HFF-Myc (cell line): ENCODE data around the gene BET1L.

ENCODE experiments used
- DNase-seq: peaks from one replicate; pipeline ENCODE4 v3.0.0-alpha.2; 2011; ENCODE audit warnings: low read depth; ENCODE audit errors: extremely low read depth
- H3K4me3 ChIP-seq: replicated peaks from 2 replicates; pipeline ENCODE4 v1.5.1; 2011; ENCODE audit warnings: low read depth, mild to moderate bottlenecking, control low read depth, low read length
- TF ChIP-seq, protein P1 (sequence below): IDR thresholded peaks from 2 replicates; pipeline ENCODE4 v1.5.1; 2012; ENCODE audit warnings: mild to moderate bottlenecking, low read depth, low read length, control low read depth; ENCODE audit errors: missing control alignments

BET1L gene

DNA sequence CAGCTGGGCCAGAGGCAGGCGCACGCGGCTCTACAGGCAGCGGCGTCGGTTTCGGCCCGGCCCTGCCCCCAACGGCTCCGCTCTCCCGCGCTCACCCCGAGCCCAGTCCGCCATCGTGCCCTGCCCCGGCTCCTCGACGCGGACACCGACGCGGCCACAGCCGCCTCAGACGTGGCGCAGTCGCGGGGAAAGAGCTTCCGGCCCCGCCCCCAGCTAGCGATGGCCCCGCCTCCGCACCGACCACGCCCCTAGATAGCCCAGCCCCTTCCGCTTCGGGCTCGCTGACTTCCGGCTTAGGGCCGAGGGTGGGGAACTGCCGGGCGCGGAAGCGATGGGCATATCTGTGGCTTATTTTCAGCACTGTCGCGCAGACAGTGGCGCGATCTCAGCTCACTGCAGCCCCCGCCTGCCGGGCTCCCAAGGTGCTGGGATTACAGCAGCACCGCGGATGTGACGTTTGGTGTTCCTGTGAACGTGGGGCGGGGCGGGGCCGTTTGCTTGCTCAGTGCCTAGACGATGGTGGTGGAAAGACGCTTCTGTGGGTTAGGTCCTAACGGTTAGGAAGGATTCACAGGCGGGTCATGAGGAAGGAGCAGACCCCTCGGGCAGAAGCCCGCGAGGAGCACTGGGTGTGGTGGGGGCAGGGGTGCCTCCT, at the start of gene BET1L, which contains the start of gene RIC8A:
TSS of gene BET1L (minus strand) at position 192 of the 655 bp plus-strand sequence. CDS start at position 114, 78 bp downstream.
TSS of gene RIC8A (plus strand) at position 501 of the 655 bp plus-strand sequence. CDS start 1,147 bp downstream, outside the sequence.
- peak within 1 kb of the TSS; percentile 70 for H3K4me3 ChIP-seq
- DNase-seq: peak; percentile 94
- TF ChIP-seq, protein P1, sequence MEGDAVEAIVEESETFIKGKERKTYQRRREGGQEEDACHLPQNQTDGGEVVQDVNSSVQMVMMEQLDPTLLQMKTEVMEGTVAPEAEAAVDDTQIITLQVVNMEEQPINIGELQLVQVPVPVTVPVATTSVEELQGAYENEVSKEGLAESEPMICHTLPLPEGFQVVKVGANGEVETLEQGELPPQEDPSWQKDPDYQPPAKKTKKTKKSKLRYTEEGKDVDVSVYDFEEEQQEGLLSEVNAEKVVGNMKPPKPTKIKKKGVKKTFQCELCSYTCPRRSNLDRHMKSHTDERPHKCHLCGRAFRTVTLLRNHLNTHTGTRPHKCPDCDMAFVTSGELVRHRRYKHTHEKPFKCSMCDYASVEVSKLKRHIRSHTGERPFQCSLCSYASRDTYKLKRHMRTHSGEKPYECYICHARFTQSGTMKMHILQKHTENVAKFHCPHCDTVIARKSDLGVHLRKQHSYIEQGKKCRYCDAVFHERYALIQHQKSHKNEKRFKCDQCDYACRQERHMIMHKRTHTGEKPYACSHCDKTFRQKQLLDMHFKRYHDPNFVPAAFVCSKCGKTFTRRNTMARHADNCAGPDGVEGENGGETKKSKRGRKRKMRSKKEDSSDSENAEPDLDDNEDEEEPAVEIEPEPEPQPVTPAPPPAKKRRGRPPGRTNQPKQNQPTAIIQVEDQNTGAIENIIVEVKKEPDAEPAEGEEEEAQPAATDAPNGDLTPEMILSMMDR: no peak

DNA sequence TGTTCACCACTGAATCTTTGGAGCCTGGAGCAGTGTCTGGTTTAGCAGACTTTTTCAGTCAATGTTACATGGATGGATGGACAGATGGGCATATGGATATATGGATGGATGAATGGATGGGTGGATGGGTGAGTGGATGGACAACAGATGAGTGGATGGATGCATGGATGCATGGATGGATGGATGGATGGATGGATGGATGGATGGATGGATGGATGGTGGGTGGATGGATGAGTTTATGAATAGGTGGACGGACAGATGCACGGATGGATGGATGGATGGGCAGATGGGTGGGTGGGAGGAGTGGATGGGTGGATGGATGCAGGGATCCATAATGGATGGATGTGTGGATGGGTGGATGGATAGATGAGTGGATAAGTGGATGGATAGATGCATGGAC, 48.6 kb upstream of the BET1L start:
- TF ChIP-seq, protein P1: no peak
- no peak overlapping the region for H3K4me3 ChIP-seq
- no peak for DNase-seq

DNA sequence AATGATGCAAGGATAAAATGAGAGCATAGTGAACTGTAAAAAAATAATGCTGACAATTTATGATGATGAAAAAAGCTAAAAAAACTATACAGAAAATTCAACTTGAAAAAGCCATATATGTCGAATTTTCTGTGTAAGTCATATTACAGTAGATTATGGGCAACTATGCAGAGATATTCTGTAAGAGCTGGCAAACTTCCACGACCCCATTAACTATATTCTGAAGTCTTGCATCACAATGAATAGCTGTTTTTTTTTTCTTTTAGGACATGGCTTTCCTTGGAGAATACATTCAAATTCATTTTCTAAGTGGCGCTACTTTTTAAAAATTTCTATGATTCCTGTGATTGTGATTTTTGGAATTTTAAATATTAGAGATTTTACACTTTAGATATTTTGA, 48.0 kb upstream of the BET1L start:
- no peak for DNase-seq
- H3K4me3 ChIP-seq: no peak overlapping the region
- TF ChIP-seq, protein P1: no peak

DNA sequence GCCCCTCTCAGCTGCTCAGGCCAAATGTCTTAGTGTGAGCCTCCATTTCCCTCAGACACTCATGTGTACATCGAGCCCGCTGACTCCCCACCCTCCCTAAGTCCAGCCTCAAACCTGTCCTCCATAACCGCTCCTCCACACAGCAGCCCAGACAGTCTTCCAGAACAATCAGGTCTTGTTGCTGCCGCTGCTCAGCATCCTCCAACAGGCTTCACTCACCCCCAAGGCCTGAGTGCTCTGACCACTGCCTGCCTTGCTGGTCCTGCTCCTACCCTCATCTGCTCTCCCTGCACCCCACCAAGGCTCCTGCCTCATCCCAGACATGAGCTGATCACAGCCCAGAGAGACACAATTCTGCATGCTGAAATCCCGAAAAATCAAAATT, 46.7 kb upstream of the BET1L start:
- no peak overlapping the region for H3K4me3 ChIP-seq
- DNase-seq: no peak
- TF ChIP-seq, protein P1: no peak

- TF ChIP-seq, protein P1: no peak
- H3K4me3 ChIP-seq: no peak overlapping the region
- no peak for DNase-seq
Measured at GRCh38 chr11:253160-253885, 46.1 kb upstream of the BET1L start.

DNA sequence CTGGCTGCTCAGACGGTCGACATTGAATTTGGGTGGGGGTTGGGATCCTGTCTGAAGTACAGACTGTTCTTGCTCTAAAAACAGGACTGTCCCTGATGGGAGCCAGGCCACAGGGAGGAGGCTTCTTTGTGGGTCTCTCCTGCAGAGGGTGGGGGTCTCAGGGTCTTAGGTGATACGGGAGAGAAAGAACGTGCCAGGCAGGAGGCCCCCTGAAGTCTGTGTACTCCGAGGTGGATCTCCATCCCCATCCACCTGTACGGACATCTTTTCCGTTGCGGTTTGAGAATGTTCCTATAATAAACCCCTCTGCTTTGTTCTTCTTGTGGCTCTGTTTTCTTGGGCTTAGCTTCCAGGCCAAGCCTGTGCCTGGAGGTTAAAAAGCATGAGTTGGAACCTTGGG, 45.5 kb upstream of the BET1L start:
- H3K4me3 ChIP-seq: no peak overlapping the region
- TF ChIP-seq, protein P1: no peak
- DNase-seq: no peak

- TF ChIP-seq, protein P1: no peak
- no peak overlapping the region for H3K4me3 ChIP-seq
- DNase-seq: no peak
Measured at GRCh38 chr11:251550-251949, 44.4 kb upstream of the BET1L start.
